Measurements from ENCODE around the gene TTLL13.

Gene TTLL13

DNA sequence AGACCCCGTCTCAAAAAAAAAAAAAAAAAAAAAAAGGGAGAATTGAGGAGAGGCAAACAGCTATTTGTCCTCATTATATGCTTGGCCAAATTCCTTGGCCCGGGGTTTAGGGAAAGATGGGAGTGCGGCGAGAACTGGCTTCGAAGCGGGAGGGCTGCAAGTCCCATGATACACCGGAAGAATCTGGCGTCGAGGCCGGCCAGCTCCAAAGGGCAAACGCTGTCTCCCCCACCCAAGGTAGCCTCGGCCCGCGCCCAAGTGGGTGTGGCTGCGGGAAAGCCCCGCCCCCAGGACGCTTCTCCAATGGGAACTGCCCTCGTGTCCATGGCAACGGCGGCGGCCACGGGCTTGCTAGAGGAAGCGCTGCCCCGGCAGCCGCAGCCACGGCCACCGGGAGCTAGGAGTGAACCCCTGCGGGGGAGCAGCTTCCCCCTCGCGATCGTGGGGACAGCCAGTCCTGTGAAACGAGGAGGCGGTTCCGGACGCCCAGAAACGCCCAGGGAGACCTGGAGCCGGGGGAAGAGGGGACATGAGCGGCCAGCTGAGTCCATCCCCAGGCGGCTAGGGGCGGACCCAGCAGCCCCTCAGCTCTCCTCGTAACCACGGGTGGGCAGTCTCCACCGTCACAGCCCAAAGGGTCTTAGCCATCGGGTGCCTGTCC is at the start of gene TTLL13:
Gene TTLL13 (plus strand): TSS at position 354 of the 661 bp plus-strand sequence. CDS start 1,075 bp downstream, outside the sequence.
- DNase-seq (ENCODE audit: low read depth): peak; percentile 64

DNA sequence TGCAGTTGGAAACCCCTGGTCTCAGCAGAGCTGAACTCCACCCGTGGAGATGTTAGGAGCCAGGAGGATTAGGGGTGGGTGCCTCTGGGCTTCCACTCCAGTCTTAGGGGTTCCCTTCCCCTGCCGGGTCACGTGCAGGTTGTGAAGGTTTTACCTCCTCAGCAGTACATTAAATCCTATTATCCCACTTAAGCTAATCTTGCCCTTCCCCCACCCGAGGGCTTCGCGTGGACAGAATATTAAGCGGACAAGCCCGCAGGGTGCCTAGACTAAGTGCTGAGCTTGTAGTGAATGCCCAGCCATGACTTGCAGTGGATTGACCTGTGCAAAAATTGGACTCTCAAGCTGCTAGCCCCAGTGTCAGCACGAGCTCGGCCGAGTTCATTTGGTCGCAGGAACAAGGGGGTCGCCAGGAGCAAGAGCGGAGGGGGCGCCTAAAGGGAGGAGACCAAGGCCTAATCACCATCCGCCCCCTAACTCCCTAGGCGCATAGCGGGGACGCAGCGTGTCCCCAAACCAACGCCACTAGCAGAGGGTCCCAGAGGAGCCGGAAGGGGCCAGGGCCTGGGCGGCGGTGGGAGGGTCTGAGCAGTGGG is 48.7 kb upstream of the TTLL13 start:
- DNase-seq (ENCODE audit: low read depth): no peak

DNA sequence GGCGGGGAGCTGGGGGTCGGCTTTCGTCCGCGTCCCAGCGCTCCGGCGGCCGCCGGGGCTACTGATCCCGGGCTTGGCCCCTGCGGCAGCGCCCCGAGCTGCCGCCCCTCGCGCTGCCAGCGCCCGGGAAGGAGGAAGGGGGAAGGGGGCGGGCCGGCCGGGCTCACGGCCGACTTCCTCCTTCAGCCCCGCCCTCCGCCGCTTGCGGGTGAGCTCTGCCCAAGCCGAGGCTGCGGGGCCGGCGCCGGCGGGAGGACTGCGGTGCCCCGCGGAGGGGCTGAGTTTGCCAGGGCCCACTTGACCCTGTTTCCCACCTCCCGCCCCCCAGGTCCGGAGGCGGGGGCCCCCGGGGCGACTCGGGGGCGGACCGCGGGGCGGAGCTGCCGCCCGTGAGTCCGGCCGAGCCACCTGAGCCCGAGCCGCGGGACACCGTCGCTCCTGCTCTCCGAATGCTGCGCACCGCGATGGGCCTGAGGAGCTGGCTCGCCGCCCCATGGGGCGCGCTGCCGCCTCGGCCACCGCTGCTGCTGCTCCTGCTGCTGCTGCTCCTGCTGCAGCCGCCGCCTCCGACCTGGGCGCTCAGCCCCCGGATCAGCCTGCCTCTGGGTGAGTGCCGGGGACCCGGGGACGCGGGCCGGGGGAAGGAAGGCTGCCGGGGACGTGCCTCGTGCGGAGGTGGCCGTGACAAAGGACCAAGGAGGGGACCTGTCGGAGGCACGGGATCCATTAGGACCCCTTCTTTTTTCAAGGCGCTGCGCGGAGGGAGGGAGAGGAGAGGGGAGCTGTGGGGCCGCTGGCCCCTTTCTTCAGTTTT is 48.0 kb upstream of the TTLL13 start, which contains the start of gene SEMA4B:
Gene SEMA4B (plus strand): TSS at position 201 of the 814 bp plus-strand sequence. CDS start 249 bp downstream, at position 450.
- no peak for DNase-seq (ENCODE audit: low read depth)

GRCh38 chr15:90201944-90202375 is 47.4 kb upstream of the TTLL13 start:
- DNase-seq (ENCODE audit: low read depth): no peak

DNA sequence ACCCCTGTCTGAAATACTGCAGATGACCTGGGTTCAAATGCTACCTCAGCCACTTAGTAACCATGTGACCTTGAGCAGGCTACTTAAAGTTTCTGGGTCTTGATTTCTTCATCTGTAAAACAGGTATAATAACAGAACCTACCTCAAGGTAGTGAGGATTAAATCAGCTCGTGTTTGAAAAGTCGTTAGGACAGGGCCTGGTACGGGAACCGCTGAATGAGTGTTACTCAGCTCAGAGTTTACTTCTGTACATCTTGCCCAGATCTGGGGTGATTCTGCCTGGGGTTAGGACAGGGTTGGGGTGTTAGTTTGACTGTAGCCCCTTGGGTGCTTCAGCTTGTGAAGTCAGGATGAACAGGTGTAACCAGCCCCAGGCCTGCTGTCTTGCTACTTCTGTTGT is 46.4 kb upstream of the TTLL13 start:
- DNase-seq (ENCODE audit: low read depth): no peak

DNA sequence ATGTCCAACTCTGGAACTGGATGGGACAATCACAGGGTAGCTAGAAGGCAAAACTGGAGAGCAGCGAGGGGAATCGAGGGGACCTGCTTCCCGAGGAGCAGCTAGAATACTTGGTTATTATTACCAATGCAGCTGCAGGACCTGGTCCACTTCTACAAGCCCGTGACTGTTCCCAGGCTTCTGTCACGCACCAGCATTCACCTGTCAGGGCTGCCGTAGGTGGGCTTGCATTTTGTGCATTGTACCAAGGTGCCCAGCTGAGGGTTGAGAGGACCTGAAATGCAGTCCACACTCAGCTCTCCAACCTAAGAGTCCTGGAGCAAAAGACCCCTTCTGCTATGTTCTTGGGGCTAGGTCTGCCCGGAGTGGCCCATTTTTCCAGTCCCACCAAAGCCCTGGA is 45.9 kb upstream of the TTLL13 start:
- DNase-seq (ENCODE audit: low read depth): no peak

GRCh38 chr15:90203922-90204321 is 45.4 kb upstream of the TTLL13 start:
- DNase-seq (ENCODE audit: low read depth): no peak

DNA sequence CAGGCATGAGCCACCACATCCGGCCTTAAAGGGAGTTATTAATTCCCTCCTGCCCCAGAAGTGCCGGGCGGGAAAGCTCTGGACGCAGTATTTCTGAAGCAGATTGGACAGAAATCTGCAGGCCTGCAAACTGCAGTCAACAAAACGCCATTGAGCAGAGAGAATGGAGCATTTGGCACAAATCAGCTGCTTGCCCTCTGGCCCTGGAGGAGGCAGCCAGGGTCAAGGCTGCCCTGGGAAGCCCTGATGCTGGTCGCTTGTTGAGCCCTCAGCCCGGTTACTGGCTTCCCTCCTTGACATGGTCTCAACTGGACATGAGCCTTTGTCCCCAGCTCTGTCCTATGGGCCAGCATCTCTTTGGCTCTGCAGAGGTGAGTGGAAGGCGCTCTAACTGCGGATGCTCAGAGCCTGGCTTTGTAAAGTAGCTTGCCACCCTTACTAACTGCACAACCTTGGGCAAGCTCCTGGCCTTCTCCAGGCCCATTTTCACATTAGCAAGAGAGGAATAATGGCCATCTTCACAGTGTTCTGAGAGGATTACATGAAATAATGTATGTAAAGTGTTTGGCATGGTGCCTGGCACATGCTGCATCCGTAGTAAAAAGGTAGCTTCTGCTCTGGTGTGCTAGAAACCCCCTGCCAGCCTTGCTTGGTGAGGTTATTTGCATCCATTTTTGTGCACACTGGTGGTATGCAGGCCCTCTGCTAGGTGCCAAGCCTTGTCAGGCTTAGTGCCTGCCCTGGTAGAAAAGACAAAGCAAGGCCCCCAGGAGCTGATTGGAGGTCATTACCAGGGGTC is 44.1 kb upstream of the TTLL13 start:
- no peak for DNase-seq (ENCODE audit: low read depth)

- no peak for DNase-seq (ENCODE audit: low read depth)
These were observed 43.5 kb upstream of the TTLL13 start for GRCh38 chr15:90205886-90206285.

- DNase-seq (ENCODE audit: low read depth): no peak
These were observed 42.1 kb upstream of the TTLL13 start for GRCh38 chr15:90207252-90207651.

- no peak for DNase-seq (ENCODE audit: low read depth)
These were observed 41.0 kb upstream of the TTLL13 start for GRCh38 chr15:90208356-90208755.

GRCh38 chr15:90209591-90209990 is 39.8 kb upstream of the TTLL13 start:
- no peak for DNase-seq (ENCODE audit: low read depth)

DNA sequence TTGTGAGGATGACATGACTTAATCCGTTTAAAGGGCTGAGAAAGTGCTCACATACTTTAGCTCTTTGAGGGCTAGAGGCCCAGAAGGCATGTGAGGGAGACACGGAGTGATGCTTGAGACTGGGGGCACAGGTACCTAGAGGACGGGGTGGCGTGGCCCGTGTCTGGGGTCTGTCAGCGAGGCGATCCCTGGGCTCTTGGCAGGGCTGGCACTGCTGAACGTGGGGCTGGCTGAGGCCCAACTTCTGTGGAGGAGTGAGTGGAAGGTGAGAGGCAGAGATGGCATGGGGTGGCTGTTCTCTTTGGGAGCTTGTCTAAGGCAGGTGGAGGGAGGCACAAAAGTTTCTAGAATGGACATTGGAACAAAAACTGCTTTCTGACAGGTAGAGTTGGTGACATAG is 38.8 kb upstream of the TTLL13 start:
- no peak for DNase-seq (ENCODE audit: low read depth)

- DNase-seq (ENCODE audit: low read depth): no peak
These were observed 38.3 kb upstream of the TTLL13 start for GRCh38 chr15:90211009-90211408.

DNA sequence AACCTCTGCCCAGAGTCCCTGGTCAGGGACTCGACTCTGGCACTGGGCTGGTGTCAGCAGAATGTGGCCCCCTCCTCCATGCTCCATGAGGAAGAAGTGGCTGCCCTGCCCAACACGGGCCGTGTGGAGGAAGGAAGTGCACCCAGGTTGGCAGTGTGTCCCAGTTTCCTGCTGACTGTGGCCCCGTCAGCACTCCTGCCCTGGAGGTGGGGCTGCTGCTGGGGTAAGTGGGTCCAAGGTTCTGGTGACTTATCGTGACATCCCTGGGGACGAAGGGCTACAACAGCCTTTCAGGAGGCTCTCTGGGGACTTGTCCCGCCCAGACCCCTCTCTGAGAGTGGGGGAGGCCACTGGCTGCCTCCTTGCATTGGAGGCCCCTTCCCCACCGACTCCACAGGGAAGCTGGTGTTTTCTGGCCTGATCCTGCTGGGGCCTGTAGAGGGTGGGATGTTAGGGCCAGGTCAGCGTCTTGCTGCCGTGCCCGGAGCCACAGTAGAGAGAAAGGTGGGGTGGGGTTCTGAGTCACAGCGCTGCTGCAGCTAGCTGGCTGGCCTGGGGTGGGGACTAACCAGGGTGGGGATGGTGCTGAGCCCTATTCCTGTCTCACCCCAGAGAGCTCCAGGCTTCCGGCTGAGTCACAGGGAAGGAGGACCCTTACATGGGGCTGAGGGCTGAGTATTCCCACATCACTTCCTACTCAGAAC is 37.8 kb upstream of the TTLL13 start:
- no peak for DNase-seq (ENCODE audit: low read depth)

DNA sequence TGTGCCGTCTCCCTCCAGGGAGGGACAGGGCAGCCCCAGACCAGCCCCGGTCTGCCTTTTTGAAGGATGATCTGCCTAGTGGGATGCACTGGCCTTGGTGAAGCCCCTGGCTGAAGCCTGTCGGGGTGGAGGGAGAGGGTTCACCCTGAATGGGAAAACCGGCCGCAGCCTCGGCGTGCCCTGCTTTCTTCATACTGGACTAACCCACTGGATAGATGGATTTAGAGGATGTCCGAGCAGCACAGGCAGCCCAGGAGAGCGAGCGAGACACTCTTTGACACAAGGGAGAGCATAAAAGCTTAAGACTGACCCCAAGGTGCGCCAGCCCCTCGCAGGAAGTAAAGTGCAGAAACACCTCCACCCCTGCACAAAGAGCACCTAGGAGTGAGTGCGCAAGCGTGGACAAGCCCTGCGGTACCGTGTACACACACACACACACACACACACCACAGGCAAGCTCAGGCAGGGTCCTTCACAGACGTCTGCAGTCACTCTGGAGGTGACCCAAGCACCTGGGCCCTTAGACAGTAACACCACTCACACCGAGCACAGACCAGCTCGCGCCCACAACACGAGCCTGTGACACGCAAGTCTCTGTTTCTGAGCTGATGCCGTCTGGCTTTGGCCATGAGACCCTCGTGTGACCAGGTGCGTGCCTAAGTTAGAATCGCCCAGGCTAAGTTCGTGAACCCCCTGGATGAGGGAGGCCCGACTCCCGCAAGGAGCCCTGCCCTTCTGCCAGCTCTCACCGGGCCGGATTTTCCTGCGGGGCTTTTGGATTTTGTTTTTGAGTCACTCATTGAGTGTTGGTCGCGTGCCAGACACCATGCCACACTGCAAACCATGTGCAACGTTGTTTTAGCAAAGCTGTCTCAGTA is 36.9 kb upstream of the TTLL13 start:
- no peak for DNase-seq (ENCODE audit: low read depth)

- no peak for DNase-seq (ENCODE audit: low read depth)
These were observed 36.1 kb upstream of the TTLL13 start for GRCh38 chr15:90213122-90213817.

GRCh38 chr15:90213818-90214204 is 35.5 kb upstream of the TTLL13 start:
- DNase-seq (ENCODE audit: low read depth): no peak

DNA sequence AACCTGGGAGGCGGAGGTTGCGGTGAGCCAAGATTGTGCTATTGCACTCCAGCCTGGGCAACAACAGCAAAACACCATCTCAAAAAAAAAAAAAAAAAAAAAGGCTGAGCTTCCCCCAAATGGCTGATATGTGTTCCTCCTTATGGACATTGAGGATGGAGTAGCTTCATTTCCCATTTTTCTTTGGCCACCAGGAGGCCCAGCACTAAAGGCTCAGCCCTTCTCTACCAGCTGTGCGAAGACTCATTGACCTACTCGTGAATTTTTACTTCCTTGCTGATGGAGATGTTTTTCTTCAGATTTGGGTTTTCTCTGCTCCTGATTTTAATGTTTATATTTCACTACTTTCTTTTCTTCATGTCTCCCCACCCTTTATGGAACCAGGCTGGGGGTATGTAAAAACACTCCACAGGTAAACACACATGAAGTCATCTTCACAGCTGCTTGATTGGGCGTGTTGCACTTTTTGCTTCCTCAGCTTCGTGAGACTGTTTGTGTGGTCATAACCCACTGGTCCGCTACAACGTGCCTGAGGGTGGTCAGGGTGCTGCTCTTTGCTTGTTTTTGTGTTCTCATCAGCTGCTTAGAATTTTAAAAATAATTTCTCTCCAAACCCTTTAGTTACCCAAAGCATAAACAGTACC is 34.7 kb upstream of the TTLL13 start:
- no peak for DNase-seq (ENCODE audit: low read depth)
